Activated T-cell treated with anti-CD3 and anti-CD28 coated beads, Interleukin-2, amount 50 U/mL, for 1 hour (primary cell): Measurements from ENCODE around the gene ZNF653.
A peak's percentile ranks its signal among the peaks of the same experiment; 100 is the strongest.

Experiments
- DNase-seq: peaks from one replicate; pipeline ENCODE4 v3.0.0-alpha.2; 2020

Gene ZNF653, protein sequence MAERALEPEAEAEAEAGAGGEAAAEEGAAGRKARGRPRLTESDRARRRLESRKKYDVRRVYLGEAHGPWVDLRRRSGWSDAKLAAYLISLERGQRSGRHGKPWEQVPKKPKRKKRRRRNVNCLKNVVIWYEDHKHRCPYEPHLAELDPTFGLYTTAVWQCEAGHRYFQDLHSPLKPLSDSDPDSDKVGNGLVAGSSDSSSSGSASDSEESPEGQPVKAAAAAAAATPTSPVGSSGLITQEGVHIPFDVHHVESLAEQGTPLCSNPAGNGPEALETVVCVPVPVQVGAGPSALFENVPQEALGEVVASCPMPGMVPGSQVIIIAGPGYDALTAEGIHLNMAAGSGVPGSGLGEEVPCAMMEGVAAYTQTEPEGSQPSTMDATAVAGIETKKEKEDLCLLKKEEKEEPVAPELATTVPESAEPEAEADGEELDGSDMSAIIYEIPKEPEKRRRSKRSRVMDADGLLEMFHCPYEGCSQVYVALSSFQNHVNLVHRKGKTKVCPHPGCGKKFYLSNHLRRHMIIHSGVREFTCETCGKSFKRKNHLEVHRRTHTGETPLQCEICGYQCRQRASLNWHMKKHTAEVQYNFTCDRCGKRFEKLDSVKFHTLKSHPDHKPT

GRCh38 chr19:11505504-11506100 is at the start of gene ZNF653:
Gene ZNF653, minus strand, starts transcription at chr19:11505839. Its CDS starts 53 bp downstream, at chr19:11505786.
- DNase-seq: peak; percentile 95

DNA sequence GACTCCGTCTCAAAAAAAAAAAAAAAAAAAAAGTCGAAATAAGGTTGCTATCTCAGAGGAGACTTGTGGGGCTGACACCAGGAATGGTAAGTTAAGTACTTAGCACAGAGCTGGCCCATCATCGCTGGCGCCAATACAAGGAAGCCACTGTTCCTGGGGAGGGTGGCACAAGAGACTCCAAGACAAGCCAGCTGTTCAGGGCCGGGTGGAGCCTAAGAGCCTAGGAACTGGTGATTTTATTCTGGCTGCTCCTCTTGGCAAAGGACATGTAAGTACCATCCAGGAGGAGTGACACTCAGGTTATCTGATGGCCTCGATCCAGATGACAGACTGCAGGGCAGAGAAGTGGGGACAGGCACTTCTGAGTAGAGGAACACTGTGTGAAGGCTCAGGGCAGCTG is 49.6 kb upstream of the ZNF653 start:
- no peak for DNase-seq

- DNase-seq: no peak
Observed at GRCh38 chr19:11554160-11554559, 48.5 kb upstream of the ZNF653 start.

DNA sequence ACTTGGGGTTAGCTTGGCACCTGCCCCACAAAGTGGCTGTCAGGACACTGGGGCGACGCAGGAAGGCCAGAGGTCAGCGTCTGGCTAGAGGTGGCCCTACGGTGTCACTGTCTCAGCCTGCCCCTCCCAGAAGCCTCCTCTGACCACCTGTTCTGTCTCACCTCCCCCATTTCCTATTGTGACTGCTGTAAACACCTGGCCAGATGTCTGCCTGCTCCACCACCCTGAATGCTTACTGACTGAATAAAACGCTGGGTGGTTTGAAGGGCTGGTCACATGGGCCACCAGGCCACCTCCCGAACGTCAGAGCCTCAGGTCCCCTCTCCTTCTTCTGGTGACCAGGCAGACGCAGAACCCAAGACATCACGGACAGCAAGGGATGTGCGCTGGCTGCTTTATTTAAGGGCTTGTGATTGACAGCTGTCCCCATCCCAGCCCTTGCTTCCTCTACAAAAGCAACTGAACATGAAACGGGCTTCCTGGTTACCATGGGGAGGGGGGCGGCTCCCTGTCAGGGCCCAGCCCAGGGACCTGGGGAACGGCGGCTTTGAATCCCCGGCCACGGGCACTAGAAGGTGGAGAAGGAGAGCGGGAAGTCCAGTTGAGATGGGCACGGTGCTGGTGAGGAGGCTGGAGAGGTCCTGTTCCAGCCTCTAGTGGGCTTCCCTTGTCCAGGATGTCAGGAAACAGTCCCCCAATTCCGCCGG is 47.2 kb upstream of the ZNF653 start:
- no peak for DNase-seq

GRCh38 chr19:11551603-11552235 is 46.1 kb upstream of the ZNF653 start:
- DNase-seq: no peak

- DNase-seq: no peak
Observed at GRCh38 chr19:11550265-11550664, 44.6 kb upstream of the ZNF653 start.

GRCh38 chr19:11549386-11549953 is 43.8 kb upstream of the ZNF653 start:
- DNase-seq: no peak

DNA sequence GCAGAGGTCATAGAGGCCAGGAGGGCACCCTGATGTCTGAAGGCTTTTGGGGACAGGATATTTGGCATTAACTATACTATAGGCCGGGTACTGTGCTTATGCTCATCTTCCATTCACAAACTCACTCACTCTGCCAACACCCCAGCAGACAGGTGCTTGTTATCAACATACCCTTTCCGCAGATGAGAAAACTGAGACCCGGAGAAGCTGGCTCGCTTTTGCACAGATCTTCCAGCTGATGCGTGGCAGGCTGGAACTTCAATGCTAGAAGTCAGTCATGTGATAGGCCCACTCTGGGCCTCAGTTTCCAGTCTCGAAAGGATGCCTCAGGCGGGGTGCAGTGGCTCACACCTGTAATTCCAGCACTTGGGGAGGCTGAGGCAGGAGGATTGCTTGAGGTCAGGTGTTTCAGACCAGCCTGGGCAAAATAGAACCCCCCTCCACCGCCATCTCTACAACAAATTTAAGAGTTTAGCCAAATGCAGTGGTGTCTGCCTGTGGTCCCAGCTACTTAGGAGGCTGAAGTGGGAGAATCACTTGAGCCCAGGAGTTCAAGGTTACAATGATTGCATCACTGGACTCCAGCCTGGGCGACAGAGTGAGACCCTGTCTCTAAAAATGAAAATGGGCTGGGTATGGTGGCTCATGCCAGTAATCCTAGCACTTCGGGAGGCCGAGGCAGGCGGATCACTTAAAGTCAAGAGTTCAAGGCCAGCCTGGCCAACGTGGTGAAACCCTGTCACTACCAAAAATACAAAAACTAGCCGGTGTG is 42.5 kb upstream of the ZNF653 start:
- no peak for DNase-seq

DNA sequence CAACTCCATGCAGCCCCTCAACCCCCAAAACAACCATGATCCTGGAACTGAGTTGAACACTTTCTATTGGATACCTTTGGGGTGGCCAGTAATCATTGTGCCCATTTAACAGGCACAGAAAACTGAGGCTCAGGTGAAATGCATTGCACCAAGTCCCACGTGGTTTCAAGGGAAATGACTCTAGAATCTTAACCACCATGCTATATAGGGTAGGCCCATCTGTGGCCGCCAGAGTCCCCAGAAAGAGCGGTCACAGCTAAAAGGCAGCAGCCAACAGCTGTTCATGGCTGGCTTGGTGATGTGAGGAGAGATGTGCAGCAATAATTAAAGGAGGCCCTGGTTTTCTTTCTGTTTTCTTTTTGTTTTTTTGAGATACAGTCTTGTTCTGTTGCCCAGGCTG is 35.6 kb upstream of the ZNF653 start:
- no peak for DNase-seq

DNA sequence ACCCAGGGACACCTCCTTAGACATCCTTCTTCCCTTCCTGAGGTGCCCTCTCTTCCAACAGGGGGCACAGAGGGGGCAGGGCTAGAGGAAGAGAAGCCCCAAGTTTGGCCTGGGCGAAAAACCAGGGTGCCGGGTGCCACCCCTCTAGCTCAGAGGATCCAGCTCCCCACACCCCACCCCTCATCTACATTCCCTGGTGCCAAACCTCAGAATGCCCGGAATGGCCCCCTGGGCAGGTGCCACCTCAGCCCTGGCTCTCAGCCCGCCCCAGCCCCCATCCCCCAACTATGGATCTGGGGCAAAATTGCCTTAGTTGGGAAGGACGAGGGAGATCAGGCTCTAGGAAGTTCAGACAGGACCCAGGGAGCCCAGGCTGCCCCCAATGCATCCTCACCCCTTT is 35.0 kb upstream of the ZNF653 start:
- DNase-seq: no peak

- no peak for DNase-seq
Observed at GRCh38 chr19:11539495-11540365, 34.1 kb upstream of the ZNF653 start.

DNA sequence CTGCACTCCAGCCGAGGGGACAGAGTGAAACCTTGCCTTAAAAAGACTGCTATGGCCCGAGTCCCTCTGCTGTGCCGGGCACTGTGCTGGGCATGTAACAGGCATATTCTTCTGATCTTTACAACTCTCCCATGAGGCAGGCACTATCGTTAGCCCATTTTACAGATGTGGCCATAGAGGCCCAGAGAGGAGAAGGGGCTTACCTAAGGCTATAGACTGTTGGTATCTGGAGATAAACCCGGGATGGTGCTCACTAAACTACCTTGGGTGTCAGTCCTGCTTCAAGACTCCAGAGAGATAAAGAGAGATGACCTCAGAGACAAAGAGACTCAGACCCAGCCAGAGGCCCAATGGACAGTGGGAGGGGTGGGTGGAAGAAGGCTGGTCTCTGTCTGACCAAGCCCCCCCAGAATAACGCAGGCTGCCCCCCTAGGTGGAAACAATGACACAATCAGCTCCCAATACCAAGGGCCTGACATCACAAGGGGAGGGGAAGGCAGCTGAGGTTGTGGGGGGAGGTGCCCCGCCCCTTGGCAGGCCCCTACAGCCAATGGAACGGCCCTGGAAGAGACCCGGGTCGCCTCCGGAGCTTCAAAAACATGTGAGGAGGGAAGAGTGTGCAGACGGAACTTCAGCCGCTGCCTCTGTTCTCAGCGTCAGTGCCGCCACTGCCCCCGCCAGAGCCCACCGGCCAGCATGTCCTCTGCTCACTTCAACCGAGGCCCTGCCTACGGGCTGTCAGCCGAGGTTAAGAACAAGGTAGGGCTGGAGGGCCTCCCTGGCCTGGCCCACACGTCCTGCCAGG is 32.8 kb upstream of the ZNF653 start, which contains the start of gene CNN1:
CNN1 (plus strand) TSS at position 620 of the 805 bp plus-strand sequence; CDS start at position 697, 77 bp downstream.
- DNase-seq: no peak

DNA sequence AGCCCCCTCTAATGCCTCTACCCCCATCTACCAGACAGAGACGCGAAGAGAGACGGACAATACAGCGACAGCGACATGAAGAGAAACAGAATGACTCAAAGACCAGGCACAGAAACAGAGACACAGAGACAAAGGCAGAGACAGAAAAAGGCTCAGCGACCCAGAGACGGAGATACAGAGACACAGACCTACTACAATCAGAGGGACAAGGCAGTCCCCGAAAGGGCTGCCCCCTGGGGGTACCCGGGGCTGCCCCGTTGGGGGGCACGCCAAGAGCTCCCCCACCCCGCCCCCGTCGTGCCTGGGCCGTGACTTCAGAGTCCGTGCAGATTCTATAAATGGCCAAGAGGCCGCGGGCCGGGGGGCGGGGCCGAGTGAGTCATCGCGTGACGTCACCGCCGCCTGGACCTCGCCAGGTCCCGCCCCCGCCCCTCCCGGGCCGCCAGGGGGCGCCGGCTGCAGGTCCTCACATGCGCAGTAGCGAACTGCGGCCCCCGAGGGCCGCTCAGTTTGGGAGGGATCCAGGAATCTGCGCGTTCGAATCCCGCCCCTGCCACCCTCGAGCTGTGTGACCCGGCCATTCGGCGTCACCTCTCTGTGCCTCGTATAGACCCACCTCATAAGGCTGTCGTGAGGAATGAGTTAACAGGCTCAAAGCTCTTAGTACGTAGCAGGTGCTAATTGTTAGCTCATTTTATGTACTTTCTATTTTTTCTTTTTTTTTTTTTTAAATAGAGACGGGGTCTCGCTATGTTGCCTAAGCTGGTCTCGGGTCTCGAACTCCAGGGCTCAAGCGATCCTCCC is 30.4 kb upstream of the ZNF653 start:
- peak; percentile 86 for DNase-seq

GRCh38 chr19:11534948-11535347 is 29.3 kb upstream of the ZNF653 start:
- DNase-seq: no peak

- no peak for DNase-seq
Observed at GRCh38 chr19:11534538-11534937, 28.9 kb upstream of the ZNF653 start.

DNA sequence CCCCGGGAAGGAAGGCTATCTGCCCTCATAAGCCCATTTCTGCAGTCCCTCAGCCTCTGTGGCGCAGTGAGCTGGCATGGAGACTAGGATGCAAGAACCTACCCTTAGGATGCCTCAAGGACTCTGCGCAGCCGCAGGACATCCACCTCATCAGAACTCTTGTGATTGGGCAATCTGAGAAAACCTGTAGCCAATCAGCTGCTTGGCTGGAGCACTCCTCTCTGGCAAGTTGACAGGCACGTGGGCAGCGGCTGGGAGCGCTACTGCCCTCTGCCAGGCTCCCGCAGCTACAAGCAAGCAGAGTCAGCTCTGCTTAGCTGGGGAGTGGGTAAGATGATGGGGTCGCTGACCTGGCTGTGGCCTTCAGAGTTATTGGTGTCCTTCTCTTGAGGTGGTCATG is 24.8 kb upstream of the ZNF653 start:
- peak; percentile 28 for DNase-seq

DNA sequence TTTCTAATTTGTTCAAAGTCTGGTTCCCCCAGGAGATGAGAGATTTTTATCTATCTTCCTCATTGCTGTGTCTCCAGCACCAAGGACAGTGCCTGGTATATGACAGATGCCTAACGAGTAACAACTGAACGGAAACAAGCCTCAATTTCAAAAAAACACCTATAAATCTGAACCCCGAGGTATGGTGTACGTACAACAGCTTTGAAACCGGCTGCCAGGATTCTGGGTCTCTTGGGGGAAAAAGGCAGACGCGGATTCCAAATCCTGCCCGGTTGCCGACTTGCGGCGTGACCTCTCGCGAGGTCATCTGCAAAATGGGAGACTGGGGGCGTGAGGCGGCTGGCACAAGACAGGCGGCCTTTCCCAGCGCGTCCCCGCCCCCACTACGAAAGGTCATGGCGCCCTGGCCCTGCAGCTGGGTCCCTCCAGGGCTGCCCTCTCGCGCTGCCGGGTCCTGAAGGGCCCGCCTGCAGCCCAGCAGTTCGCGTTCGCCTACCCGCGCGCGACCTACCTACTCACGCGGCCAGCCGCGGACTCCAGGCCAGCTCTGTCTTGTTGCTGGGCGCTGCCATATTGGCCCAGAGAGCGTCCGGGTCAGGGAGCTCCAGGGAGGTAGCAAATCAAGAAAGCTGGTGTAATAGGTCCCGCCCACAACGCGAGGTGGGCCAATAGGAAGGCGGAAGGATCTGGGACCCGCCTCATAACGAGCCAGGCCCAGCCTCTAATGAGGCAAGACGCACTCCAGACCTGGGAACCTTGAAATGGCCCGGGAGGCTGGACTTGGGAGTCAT is 23.1 kb upstream of the ZNF653 start, which contains the start of gene ECSIT:
ECSIT (minus strand) TSS at position 584 of the 791 bp plus-strand sequence. CDS start 9,964 bp downstream, outside the sequence.
- peak; percentile 90 for DNase-seq

- no peak for DNase-seq
Observed at GRCh38 chr19:11519138-11519537, 13.5 kb upstream of the ZNF653 start.
